ENCODE data around the gene DCAF5.

GRCh38 chr14:69153873-69154270 is 953 bp upstream of the DCAF5 start:
- TF ChIP-seq POLR2A (IDR thresholded peaks at IDR 0.05) (no peak), CTCF (IDR thresholded peaks at IDR 0.05) (no peak)
